T-helper 9 cell (primary cell): ENCODE results near the gene MXD4.

Experiments used
- DNase-seq: peaks from one replicate; pipeline ENCODE4 v3.0.0-alpha.2; 2020

MXD4 gene

DNA sequence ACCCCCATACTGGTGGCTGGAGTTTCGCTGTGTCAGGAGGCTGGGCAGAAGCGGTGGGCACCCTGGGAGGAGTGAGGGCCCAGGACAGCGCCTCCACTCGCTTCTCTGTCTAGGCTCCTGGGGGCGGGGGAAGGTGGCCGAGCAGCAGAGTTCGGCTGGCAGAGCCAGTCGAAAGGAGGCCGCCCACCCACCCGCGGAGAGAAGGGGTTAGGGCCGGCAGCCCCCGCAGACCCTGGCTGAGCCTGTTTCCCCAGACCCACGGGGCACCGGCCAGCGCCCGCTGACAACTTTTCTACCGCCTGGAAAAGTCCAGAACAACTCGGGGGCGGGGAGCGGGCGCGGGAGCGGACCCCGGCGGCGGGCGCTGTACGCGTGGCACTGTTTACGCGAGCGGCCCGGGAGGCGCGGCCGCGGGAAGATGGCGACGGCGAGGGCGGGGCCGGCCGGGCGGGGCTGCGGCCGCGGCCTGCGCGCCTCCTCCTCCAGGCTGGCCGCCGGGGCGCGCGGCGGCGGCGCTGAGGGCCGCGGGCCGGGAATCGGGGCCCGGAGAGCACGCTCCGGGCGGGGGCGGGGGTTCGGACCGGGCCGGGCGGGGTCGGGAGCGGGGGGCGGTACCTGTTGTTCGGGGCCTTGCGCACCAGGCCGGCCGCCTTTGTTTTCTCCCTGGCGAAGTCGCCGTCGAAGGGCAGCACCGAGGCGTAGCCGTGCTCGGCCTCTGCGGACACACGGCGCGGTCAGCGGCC, 628 bp downstream of the MXD4 start:
- peak; percentile 53 for DNase-seq

- DNase-seq = no peak
Observed at GRCh38 chr4:2260344-2261109, 1.4 kb downstream of the MXD4 start.

DNA sequence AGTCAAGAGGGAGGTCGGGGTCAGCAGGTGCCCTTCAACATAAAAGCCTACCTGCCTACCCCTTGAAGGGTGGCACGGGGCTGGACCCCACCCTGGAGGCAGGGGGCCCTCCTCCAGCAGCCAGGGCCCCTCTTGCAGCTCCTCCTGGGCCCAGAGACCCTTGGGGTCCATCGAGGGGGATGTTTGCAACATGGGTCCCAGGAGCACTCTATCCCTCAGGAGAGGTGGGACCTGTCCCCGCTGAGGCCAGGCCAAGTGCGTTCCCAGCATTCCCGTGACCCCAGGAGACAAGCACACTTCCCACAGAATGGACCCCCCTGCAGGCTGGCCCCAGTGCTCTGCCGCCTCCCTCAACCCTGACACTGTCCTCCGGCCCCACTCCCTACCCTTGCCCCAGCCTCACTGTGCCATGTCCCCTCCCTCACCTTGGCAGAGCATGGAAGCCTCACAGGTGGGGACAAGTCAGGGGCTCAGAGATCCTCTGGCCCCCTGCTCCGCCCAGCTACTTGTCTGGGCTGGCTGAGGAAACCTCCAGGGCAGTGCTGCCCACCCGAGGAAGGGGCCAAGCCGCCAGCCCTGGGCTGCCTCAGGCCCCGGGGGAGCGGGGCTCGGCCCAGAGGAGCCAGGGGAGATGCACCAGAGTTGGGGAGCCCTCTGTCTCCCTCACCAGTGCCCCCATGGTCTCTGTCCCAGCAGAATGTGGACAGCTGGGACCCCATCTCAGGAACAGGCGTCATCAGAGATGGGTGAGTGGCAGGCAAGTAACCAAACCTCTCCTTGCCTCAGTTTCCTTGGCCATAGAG, 2.2 kb downstream of the MXD4 start:
- DNase-seq = no peak

- DNase-seq = no peak
Observed at GRCh38 chr4:2259036-2259540, 2.8 kb downstream of the MXD4 start.

DNA sequence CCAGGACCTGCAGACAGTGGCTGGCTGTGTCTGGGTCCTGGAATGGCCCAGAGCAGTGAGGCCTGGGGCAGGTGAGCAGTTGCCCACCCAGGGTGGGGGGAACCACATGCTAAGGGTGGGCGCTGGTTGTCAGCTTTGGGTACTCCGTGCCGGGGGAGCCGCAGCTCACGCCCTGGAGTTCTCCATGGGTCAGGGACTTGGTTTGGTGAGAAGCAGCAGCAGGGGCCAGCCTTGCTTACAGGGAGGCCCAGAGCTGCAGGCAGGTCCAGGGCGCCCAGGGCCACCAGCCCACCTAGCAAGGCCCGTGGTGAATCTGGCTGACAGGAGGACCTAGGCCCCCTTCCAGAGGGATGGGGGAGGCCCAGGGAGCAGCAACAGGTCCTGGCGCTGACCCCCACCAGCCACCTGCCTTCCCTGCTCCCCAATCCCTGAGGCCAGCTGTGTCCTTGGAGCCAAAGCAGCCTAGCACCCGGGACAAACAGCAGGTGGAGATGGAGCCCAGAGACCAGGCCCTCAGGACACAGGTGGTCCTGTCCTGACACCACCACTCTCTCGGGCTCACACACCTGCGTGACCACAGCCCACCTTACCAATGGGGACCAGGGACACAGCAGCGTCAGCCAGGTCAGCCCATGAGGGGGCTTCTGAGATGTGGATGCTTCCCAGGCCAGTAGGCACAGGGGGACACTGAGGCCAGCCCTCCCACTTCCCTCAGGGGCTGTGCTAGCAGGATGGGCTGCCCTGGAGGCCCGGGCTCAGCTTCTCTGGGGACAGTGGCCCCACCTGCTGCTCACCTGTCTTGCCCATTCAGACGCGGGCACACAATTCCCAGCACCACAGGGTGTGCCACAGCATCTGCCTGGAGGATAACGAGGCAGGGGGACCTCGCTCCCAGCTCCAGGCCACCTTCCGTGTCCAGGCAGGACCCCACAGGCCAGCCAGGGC, 3.5 kb downstream of the MXD4 start:
- DNase-seq = no peak

GRCh38 chr4:2257361-2258081, 4.4 kb downstream of the MXD4 start:
- DNase-seq = no peak

GRCh38 chr4:2256781-2257191, 5.1 kb downstream of the MXD4 start:
- DNase-seq = no peak

DNA sequence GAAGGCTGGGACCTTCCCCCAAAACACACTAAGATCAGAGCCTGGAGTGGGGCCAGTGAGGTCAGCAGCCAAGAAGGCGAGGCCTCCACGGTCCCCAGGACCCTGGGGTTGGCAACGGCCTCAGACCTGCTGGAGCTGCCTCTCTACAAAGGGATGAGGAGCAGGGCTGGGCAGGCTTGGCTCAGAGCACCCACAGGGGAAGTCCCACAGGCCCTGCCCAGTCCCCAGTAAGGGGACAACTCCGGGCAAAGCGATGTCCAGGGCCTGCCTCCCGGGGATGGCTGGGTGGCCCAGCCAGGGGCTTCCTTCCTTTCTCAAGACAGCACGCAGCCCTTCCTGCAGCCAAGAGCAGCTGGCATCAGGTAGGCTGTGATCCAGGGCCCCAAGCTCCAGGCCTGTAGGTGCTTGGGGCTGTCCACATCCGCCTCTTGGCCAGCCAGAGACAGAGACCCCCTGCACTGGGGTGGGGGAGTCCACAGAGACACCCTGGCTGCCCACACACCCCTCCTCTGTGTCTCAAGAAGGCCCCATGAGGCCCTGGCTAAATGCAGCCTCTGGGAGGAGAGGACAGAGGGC, 5.7 kb downstream of the MXD4 start:
- DNase-seq = no peak

- DNase-seq = no peak
Observed at GRCh38 chr4:2255501-2256155, 6.3 kb downstream of the MXD4 start.

DNA sequence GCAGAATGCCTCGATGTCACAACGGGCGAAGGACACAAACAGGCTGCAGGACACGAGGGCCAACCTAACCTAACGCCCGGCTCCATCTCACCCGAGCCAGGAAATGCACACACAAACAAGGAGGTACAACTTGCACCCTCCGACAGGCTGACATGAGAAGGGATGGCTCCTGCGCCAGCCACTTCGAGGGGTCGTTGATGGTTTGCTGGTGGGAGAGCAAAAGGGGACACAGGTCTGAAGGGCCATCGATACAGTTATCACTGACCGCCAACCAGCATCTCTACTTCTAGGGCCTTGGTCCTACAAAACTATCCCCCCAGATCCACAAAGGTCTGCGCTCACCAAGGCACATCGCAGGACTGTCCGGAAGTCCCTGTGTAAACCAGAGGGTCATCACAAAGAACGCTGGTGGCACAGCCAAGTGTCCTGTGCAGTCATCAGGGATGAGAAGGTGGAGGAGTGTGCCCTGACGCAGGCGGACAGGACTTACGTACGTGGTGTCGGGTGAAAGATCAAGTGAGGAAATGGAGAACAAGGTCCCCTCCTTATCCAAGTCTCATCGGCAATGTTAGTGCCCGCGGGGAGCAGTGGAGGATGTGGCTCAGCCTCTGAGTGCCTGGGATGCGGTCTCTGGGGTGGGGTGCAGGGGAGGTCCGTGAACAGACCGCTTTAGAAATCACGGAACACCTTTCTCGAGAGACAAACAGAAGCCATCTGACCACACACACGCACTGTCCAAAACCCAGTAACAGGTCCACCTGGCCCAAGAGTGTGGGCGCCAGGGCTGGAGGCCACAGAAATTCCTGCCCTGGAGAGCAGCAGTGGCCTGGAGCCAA, 7.0 kb downstream of the MXD4 start:
- DNase-seq = no peak

DNA sequence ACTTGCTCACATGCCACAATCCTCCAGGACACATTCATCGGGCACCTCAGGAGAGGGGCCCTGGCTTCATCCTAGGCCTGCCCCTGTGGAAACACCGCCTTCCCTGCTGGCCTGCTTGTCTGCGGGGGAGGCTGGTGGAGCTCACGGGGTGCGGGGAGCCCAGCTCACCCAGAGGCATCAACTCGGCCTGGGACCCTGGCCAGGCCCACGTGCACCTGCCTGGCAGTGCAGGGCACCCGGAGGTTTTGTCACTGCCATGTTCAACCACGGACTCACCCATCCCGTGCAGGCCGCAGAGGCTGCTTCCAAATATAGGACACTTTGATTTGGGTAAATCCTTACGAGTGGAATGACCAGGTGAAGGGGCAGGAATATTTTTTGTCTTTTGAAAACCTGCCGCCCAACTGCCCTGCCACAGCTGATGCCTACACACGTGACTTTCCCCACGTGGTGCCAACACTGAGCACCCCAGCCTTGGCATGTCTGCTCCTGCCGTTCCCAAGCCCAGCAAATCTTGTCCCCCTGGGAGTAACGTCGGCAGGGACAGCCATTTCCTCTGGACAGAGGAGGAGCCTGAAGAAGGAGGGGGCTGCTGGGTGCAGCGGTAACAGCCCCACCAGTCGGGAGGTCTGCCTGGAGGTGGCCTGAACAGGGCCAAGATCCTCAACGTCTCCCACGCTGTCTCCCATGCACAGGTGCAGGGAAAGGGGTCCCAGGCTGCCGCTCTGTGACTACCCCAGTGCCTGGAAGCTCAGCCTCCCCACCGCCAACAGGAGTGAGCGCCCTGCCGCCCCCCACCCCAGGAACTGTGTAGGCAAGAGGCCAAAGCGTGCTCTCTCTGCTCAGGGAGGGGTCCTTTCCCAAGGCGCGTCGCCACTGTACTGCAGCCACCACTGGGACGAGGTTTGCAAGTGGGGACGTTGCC, 8.5 kb downstream of the MXD4 start:
- no peak for DNase-seq

DNA sequence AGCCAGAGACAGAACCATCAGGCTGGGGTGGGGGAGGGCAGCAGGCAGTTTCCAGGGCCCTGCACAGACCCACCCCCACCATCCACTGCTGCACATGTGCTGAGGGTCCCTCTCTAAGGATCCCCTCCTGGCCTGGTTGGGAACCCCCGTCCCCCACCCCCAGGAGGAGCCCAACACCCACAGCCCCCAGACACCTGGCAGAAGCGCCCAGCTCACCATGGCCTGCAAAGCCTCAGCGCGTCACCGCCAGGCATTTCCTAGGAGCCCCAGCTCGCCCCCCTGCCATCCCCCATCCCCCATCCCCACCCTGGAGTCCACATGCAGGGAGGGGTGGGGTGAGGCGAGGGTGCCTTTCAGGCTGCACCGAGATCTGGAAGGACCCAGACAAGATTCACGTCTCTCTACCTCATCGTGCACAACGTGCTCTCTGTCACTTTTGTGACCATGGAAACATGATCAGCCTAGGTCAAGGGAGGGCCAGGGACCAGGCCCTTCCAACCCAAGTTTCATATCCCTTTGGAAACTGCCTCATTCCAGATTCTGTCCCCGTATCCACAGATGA, 9.3 kb downstream of the MXD4 start:
- DNase-seq = no peak

- DNase-seq = no peak
Observed at GRCh38 chr4:2251795-2252529, 9.9 kb downstream of the MXD4 start.

- DNase-seq = no peak
Observed at GRCh38 chr4:2251073-2251794, 10.7 kb downstream of the MXD4 start.

DNA sequence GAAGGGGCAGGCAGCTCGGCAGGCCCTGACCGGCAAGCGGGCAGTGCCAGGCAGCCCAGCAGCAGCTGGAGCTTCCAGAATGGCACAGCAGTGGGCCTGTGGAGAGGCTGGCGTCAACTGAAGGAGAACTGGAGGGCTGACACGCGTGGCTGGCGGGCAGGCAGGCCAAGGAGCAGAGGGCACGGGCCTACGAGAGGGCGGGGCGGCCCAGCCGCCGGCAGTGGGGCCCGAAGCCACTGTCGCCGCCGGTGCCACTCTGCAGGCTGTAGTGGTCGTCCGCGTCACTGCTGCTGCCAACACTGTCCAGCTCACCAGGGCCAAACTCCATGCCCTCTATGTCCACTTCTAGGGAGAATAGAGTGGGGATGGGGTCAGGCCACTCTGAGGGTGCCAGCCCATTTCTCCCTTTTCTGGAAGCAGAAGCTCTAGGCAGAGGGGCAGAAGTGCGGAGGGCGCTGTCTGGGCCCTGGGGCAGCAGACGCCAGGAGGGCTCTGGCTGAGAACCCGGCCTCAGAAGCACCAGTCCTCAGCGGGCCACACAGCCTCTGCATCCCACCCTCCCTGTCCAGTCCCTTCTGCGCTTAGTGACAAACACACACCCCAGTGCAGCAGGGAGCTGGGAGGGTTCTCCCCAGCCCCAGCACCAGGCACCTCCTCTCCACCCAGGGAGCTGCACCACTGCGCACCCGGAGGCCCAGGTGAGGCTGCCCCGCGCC, 11.4 kb downstream of the MXD4 start:
- no peak for DNase-seq
